Measurements from ENCODE around the gene UBASH3B.
A peak's percentile ranks its signal among the peaks of the same experiment; 100 is the strongest.

The UBASH3B gene

DNA sequence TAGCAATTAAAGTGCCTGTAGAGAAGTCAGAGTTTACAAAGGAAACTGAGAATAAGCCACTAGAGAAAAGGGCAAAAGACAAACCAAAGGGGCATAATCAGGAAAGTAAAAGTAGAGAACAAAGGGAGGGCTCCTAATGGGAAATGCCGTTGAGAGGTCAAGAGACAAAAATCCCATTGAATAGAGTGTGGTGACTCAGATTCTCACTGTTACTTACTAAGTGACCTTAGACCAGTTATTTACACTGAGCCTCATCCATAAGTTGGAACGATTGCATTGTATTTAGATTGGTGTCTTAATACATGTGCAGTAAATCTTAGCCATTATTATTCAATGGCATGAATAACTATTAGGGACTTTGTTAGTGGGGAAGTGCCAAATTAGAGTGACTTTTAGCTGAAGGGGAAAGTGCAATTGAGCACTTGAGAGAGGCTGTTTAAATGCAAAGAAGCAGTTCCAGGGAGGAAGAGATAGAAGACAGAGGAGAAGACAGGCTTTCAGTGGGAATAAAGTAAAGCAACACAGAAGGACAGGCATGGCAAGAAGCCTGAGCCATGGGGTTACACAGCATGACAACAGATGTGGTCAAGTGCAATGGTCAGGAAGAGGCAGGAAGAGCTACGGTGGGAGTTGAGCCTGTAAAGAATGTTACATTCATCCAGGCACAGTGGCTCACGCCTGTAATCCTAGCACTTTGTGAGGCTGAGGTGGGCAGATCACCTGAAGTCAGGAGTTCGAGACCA, 82.6 kb downstream of the UBASH3B start:
- no peak for DNase-seq

DNA sequence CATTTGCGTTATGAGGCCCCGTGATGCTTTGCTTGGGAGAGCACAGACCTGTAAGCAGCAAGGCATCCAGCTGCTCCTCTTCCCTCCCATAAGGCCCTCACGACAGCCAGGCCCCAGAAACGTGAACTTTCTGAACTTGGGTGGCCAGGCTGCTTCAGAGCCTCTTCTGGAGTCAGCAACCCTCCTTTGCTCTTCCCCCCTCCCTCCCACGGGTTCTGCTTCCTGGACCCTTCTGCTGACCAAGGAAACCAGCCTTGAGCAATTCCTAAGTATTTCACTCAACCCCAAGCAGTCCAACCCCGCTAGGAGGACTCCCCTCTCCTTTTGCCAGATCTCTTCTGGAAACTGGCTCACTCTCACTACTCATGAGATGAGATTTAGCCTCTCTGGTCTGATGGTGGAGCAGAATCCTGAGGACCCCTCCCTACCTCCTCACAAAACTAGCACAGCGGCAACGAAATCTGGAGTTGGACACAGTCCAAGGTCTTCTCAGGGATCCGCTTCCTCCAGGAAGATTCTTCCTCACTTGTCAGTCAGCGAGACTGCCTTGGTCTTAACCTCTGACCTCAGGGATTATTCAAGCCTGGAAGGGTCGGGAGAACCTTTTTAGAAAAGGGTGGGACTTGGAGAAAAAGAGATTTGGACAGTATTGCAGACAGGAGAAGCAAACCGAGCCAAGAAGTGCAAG, 86.2 kb downstream of the UBASH3B start:
- no peak for DNase-seq

- no peak for DNase-seq
Observed at GRCh38 chr11:122742301-122743018, 86.9 kb downstream of the UBASH3B start.

DNA sequence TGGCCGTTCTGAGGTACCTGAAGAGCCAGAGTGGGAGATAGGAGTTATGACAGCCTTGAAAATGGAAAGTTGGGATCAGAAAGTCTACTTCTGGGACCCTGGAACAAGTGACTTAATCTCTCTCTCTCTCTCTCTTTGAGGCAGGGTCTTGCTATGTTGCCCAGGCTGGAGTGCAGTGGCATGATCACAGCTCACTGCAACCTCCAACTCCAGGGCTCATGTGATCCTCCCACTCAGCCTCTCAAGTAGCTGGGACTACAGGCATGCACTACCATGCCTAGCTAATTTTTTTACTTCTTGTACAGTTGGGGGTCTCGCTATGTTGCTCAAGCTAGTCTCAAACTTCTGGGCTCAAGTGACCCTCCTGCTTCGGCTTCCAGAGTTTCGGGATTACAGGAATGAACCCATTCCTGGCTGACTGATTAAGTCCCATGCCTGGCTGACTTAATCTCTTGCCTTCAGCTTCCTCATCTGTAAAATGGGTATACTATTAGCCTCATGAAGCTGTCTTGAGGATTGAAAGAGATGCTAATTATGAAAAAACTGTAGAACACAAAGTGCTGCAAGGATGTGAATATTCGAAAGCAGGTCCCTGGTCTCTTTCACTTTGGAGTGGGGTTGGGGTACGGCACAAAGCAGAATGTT, 87.7 kb downstream of the UBASH3B start:
- no peak for DNase-seq

DNA sequence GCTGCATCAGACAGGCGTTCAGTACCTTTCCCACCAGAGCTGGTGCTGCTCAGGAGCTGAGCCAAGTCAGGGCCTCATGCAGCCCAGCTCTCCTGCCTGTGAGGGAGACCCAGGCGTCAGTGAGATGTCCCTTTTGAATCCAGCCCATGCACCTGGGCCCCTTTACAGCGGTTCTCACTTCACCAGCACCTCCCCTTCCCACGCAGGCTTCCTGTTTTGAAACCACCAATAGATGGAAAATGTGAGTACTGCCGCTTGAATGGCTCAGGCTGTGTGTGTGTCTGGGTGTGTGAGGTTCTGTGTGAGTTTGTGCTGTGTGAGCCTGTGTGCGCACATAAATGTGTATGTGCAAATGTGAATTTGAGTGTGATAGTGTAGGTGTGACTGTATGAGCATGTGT, 88.4 kb downstream of the UBASH3B start:
- no peak for DNase-seq

GRCh38 chr11:122744357-122744756, 88.8 kb downstream of the UBASH3B start:
- no peak for DNase-seq

- DNase-seq: no peak
Observed at GRCh38 chr11:122745111-122745510, 89.6 kb downstream of the UBASH3B start.

- no peak for DNase-seq
Observed at GRCh38 chr11:122746050-122746478, 90.5 kb downstream of the UBASH3B start.

DNA sequence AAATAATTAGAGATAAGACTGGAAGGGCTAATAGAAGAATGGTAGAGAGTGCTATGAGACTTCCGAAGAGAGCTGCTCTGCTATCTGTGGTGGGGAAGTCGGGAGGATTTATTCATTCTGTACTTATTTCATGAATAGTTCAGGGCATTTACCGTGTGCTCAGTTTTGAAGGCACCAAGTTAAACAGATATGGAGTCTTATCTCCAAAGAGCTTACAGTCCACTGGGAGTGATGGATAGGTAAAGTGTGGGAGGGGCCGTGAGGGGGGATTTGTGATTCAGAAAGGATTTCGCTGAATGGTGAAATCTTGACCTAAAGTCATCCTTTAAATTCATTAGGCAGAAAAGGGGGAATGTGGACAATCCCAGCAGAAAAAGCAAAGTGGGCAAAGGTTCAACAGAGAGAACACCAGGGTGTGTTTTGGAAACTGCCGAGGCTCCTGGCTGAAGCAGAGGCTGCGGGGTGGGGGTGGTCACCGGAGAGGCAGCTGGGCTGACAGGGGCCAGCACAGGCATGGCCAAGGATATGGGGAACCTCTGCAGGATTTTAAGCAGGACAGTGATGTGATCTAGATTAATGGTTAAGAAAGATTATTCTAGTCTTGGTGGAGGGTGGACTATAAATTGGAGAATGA, 91.2 kb downstream of the UBASH3B start:
- DNase-seq: no peak

DNA sequence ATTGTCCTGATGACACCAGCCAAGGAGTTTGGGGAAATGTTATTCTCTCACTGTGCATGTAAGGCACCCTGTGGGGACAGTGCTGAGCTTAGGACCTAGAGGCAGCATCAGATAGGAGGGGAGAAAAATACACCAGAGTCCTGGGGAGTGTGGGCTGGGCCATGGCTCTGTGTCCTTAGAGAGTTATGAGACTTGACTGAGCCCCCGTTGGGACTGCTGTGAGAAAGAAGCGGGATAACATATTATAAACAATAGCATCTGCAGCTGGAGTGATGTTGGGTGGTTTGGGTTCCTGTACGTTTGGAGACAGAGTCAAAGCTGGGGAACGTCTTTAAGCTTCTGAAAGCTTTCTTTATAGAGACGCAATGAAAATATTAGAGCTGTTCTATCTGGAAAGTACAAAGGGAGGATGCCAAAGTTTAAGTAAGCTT, 91.8 kb downstream of the UBASH3B start:
- DNase-seq: no peak

GRCh38 chr11:122749005-122749687, 93.6 kb downstream of the UBASH3B start:
- no peak for DNase-seq

DNA sequence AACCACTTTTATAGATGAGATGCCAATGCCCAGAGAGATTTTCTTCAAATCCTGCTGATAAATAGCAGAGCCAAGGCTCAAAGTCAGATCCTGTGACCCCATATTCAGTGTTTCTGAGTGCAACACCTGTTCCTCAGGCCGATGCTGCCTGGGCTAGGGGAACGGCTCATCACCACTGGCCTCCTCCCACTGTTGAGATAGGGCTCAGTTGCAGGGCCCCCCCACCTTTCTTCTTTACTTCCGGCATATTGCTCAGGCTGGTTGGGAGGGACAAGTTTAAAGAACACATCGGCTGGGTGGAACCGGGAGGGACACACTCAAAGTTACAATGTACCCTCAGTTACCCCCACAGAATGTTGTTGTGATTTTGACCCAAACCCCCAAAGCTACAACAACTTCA, 94.5 kb downstream of the UBASH3B start:
- no peak for DNase-seq

- peak; percentile 45 for DNase-seq
Observed at GRCh38 chr11:122751292-122752070, 96.0 kb downstream of the UBASH3B start.

- DNase-seq: no peak
Observed at GRCh38 chr11:122754028-122754427, 98.5 kb downstream of the UBASH3B start.

DNA sequence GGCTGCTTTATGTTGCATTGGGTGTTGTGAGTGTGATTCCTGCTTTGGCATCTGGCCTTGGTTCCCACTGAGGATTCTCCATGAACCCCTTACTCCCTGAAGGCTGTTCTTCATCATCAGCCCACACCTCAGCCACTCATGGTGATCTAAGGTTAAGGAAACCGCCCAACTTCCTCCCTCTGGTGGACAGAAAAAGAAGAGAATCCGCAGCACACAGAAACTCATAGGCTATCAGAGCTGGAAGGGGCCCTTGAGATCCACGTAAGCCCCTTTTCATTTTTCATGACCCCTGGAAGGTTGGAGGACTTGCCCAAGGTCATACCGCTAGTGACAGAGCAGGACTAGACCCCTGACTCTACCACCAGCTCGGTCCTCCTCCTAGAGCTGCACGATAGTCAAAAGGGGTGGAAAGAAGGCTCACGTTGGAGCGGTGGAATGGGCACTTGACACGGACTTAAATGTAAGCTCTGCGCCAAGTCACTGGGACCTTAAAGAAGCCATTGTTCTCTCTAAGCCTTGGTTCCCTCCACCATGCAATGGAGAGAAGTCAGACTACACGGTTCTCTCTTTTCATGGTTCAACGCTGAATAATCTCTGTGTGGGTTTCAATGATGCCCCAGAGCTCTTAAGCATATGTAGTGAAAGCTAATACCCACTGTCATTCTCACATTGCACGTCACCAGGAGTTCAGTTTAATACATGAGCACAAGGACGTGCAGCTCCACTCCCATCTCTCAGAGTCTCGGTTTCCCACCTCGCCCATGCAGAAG, 99.2 kb downstream of the UBASH3B start:
- no peak for DNase-seq

GRCh38 chr11:122755409-122755808, 99.9 kb downstream of the UBASH3B start:
- no peak for DNase-seq

DNA sequence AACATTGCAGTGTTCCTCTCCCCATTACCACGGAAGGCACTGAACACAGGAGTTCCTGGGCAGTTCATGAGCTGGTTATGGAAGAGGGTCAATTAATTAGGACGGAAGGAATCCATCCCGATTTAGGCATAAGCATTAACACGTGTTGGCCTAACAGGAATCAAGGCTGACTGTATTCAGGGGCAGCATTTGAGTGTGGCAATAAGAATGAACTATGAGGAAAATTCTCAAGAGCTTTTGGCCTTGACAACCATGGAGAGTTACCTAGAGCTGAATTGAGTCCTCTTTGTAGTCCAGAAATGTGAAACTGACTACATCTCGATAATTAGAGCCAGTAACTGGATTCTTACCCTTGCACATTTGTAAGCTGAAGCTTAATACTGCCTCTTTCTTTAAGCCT, 100.4 kb downstream of the UBASH3B start:
- no peak for DNase-seq

- DNase-seq: no peak
Observed at GRCh38 chr11:122756417-122756816, 100.9 kb downstream of the UBASH3B start.

DNA sequence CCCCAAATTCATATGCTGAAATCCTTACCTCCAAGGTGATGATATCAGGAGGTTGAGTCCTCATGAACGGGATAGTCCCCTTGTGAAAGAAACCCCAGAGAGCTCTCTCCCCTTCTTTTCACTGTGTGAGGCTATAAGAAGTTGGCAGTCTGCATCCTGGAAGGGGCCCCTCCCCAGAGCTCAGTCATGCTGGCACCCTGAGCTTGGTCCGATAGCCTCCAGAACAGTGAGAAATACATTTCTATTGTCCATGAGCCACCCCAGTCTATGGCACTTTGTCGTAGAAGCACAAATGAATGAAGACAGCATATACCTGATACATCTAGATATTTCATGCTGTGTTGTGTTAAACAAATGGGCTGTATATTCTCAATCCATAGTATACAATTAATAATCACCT, 101.7 kb downstream of the UBASH3B start:
- DNase-seq: no peak

GRCh38 chr11:122758339-122758738, 102.8 kb downstream of the UBASH3B start:
- no peak for DNase-seq

DNA sequence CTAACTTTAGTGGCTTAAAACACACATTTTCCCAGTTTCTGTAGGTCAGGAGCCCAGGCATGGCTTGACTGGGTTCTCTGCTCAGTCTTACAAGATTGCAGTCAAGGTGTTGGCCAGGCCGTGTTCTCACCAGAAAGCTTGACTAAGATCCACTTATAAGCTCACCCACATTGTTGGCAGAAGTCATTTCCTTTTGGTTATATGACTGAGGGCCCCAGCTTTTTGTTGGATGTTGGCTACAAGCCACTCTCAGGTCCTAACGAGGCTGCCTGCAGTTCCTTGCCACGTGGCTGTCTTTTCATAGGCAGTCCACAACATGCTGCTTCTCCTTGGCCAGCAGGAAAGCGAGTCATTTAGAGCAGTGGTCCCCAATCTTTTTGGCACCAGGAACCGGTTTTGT, 103.5 kb downstream of the UBASH3B start:
- no peak for DNase-seq

Measured in NCI-H2227 treated with DMSO at 0.1 percent for 48 hours (cell line).